ENCODE data around the gene AADACL2. TPM values are rescaled to one million over a fixed set of nuclear protein-coding genes. Genes with fewer than 3 reads are reported as not detected.

The AADACL2 gene
- total and polyA plus RNA-seq, 2 donors (not counting 1 experiment from before 2014, with no cell fraction given) = not detected

- no peaks in the 10 kb centered on the region for H3K79me2 ChIP-seq (ENCODE audit: control insufficient read depth, insufficient read depth, low read length)
- no peak overlapping the region for H3K9ac ChIP-seq (ENCODE audit: low read length)
- H3K27ac ChIP-seq (ENCODE audit: low read length in 2 of 2) = no peak overlapping the region
- no peak overlapping the region for H3K4me2 ChIP-seq (replicated peaks; ENCODE audit: low read depth, low read length, poor library complexity, severe bottlenecking)
- POLR2A ChIA-PET = no interaction called here
- DNase-seq (no peak), ATAC-seq (ENCODE audit: low read depth) (no peak)
- Mint-ChIP-seq H3K27ac (no peak overlapping the region), H3K4me3 (no peak overlapping the region), H3K9me3 (ENCODE audit: insufficient read depth) (no peaks in the 10 kb centered on the region), H3K27me3 (peaks cover 4% of the 10 kb centered on the region), H3K4me1 (no peaks in the 10 kb centered on the region)
- no peaks in the 10 kb centered on the region for H3K27me3 ChIP-seq (replicated peaks in 1 of 4; ENCODE audit: control extremely low read depth in 1 of 4, control insufficient read depth in 3 of 4, insufficient read depth in 4 of 4, low read length in 3 of 4)
- intact Hi-C loops (cut with micrococcal nuclease) = no loop called here
- CTCF ChIA-PET = interaction anchor here (1.1 kb wide), 1 partner anchor 10 kb away, joined by 3 read pairs; no protein-coding TSS in a partner anchor
- H2AFZ ChIP-seq (ENCODE audit: insufficient read depth, low read depth, low read length, poor library complexity, severe bottlenecking) = no peak overlapping the region
- no peaks in the 10 kb centered on the region for H3K36me3 ChIP-seq (replicated peaks in 1 of 2; ENCODE audit: control extremely low read depth in 1 of 2, control insufficient read depth in 1 of 2, extremely low read depth in 1 of 2, insufficient read depth in 2 of 2, low read length in 1 of 2)
- TF ChIP-seq EZH2 (IDR thresholded peaks at IDR 0.05; ENCODE audit: borderline replicate concordance, insufficient read depth, low read depth, low read length, poor library complexity, severe bottlenecking) (no peak), CTCF (IDR thresholded peaks at IDR 0.05) (no peak)
- H3K4me1 ChIP-seq (ENCODE audit: control insufficient read depth in 2 of 2, insufficient read depth in 2 of 2, low read length in 2 of 2) = no peaks in the 10 kb centered on the region
- H3K9me3 ChIP-seq (ENCODE audit: control extremely low read depth in 1 of 3, control insufficient read depth in 2 of 3, insufficient read depth in 1 of 3, low read length in 2 of 3) = no peaks in the 10 kb centered on the region
- H3K4me3 ChIP-seq (ENCODE audit: control extremely low read depth in 1 of 5, extremely low read depth in 1 of 5, insufficient read depth in 1 of 5, low read depth in 2 of 5, low read length in 4 of 5) = no peak overlapping the region
- no CpG with 5 or more reads among the region's 2 CpGs for WGBS (ENCODE audit: insufficient coverage)
- no peaks in the 10 kb centered on the region for H4K20me1 ChIP-seq (ENCODE audit: control insufficient read depth, insufficient read depth, low read length, poor library complexity, severe bottlenecking)
Measured at GRCh38 chr3:151794080-151794479, 60.4 kb downstream of the AADACL2 start.

GRCh38 chr3:151795276-151795675 is 61.5 kb downstream of the AADACL2 start:
- no CpG with 5 or more reads among the region's 4 CpGs for WGBS (ENCODE audit: insufficient coverage)
- ChIA-PET POLR2A (no interaction called here), CTCF (no interaction called here)
- Mint-ChIP-seq H3K9me3 (ENCODE audit: insufficient read depth) (no peaks in the 10 kb centered on the region), H3K4me3 (no peak overlapping the region), H3K27me3 (peaks cover 4% of the 10 kb centered on the region), H3K27ac (no peak overlapping the region), H3K4me1 (no peaks in the 10 kb centered on the region)
- DNase-seq (no peak), ATAC-seq (ENCODE audit: low read depth) (no peak)
- H3K79me2 ChIP-seq (ENCODE audit: control insufficient read depth, insufficient read depth, low read length) = no peaks in the 10 kb centered on the region
- H3K27ac ChIP-seq (ENCODE audit: low read length in 2 of 2) = no peak overlapping the region
- H4K20me1 ChIP-seq (ENCODE audit: control insufficient read depth, insufficient read depth, low read length, poor library complexity, severe bottlenecking) = no peaks in the 10 kb centered on the region
- intact Hi-C loops (cut with micrococcal nuclease) = no loop called here
- H3K36me3 ChIP-seq (replicated peaks in 1 of 2; ENCODE audit: control extremely low read depth in 1 of 2, control insufficient read depth in 1 of 2, extremely low read depth in 1 of 2, insufficient read depth in 2 of 2, low read length in 1 of 2) = no peaks in the 10 kb centered on the region
- H3K4me3 ChIP-seq (ENCODE audit: control extremely low read depth in 1 of 5, extremely low read depth in 1 of 5, insufficient read depth in 1 of 5, low read depth in 2 of 5, low read length in 4 of 5) = no peak overlapping the region
- no peaks in the 10 kb centered on the region for H3K27me3 ChIP-seq (replicated peaks in 1 of 4; ENCODE audit: control extremely low read depth in 1 of 4, control insufficient read depth in 3 of 4, insufficient read depth in 4 of 4, low read length in 3 of 4)
- TF ChIP-seq CTCF (IDR thresholded peaks at IDR 0.05) = no peak
- TF ChIP-seq EZH2 (IDR thresholded peaks at IDR 0.05; ENCODE audit: borderline replicate concordance, insufficient read depth, low read depth, low read length, poor library complexity, severe bottlenecking) = no peak
- H3K9me3 ChIP-seq (ENCODE audit: control extremely low read depth in 1 of 3, control insufficient read depth in 2 of 3, insufficient read depth in 1 of 3, low read length in 2 of 3) = no peaks in the 10 kb centered on the region
- H3K4me1 ChIP-seq (ENCODE audit: control insufficient read depth in 2 of 2, insufficient read depth in 2 of 2, low read length in 2 of 2) = no peaks in the 10 kb centered on the region
- no peak overlapping the region for H2AFZ ChIP-seq (ENCODE audit: insufficient read depth, low read depth, low read length, poor library complexity, severe bottlenecking)
- no peak overlapping the region for H3K4me2 ChIP-seq (replicated peaks; ENCODE audit: low read depth, low read length, poor library complexity, severe bottlenecking)
- H3K9ac ChIP-seq (ENCODE audit: low read length) = no peak overlapping the region

Data from B cell (primary cell).